B cell (primary cell): ENCODE results near the gene NOL4L. TPM values are rescaled to one million over a fixed set of nuclear protein-coding genes. Genes with fewer than 3 reads are reported as not detected.

Source experiments
- ATAC-seq: fragments of 200-7000 bp; cut with Tn5 transposase; one replicate; pipeline ENCODE4 v1.10.0; 2021; ENCODE audit warnings: low read depth, mild to moderate bottlenecking, moderate number of reproducible peaks, moderate library complexity
- CTCF ChIA-PET: fragments of 350-600 bp; sonication (Branson Sonifier 250); formaldehyde crosslinking; loops from one replicate; lab custom pipeline; 2021; ENCODE audit warnings: antibody characterized with exemption, inconsistent platforms; lab: Charles Lee
- POLR2A ChIA-PET: fragments of 350-600 bp; sonication (Branson Sonifier 250); formaldehyde crosslinking; loops from one replicate; lab custom pipeline; 2021; ENCODE audit warnings: antibody characterized with exemption; lab: Charles Lee
- DNase-seq: peaks from one replicate; pipeline ENCODE4 v3.0.0; 2013
- H2AFZ ChIP-seq: 2 replicates; pipeline ENCODE4 v1.6.1; 2012; ENCODE audit warnings: mild to moderate bottlenecking, low read depth, low read length; ENCODE audit not compliant: insufficient read depth, poor library complexity, severe bottlenecking
- H3K27ac ChIP-seq, 2 donors: 1 replicate in 1 of 2; 2 replicates in 1 of 2; pipeline ENCODE4 v1.5.1; 2012 to 2013; ENCODE audit warnings: low read length in 2 of 2, mild to moderate bottlenecking in 2 of 2, moderate library complexity in 1 of 2
- H3K27me3 ChIP-seq, 4 experiments: fragments of 200-600 bp in 1 of 4; sonication (generic) in 1 of 4; replicated peaks in 1 of 4; 1 replicate in 2 of 4; 2 replicates in 2 of 4; pipeline versions ENCODE4 v1.6.1 to v1.7.0; 2013 to 2016; ENCODE audit warnings: low read length in 3 of 4, mild to moderate bottlenecking in 2 of 4, mixed read lengths in 1 of 4, moderate library complexity in 1 of 4; ENCODE audit not compliant: insufficient read depth in 4 of 4, control insufficient read depth in 3 of 4; ENCODE audit errors: control extremely low read depth in 1 of 4
- H3K36me3 ChIP-seq, 2 experiments: replicated peaks in 1 of 2; 1 replicate in 1 of 2; 2 replicates in 1 of 2; pipeline versions ENCODE4 v1.6.1 to v1.7.1; 2013; ENCODE audit warnings: low read length in 1 of 2; ENCODE audit not compliant: insufficient read depth in 2 of 2, control insufficient read depth in 1 of 2; ENCODE audit errors: control extremely low read depth in 1 of 2, extremely low read depth in 1 of 2
- H3K4me1 ChIP-seq, 2 donors: fragments of 200-600 bp in 1 of 2; sonication (generic) in 1 of 2; 1 replicate in 1 of 2; 2 replicates in 1 of 2; pipeline versions ENCODE4 v1.5.1 to v1.6.1; 2013 to 2017; ENCODE audit warnings: low read length in 2 of 2; ENCODE audit not compliant: control insufficient read depth in 2 of 2, insufficient read depth in 2 of 2
- H3K4me2 ChIP-seq: replicated peaks from 2 replicates; pipeline ENCODE3; 2012; ENCODE audit warnings: mild to moderate bottlenecking, low read depth, low read length; ENCODE audit not compliant: poor library complexity, severe bottlenecking
- H3K4me3 ChIP-seq, 5 experiments: fragments of 200-600 bp in 1 of 5; sonication (generic) in 1 of 5; 1 replicate in 3 of 5; 2 replicates in 2 of 5; pipeline versions ENCODE4 v1.5.1 to v1.7.0; 2011 to 2016; ENCODE audit warnings: low read length in 4 of 5, mild to moderate bottlenecking in 4 of 5, low read depth in 2 of 5, control low read depth in 1 of 5, moderate library complexity in 1 of 5; ENCODE audit not compliant: insufficient read depth in 1 of 5; ENCODE audit errors: control extremely low read depth in 1 of 5, extremely low read depth in 1 of 5
- H3K79me2 ChIP-seq: fragments of 200-600 bp; sonication (generic); one replicate; pipeline ENCODE4 v1.6.0; 2016; ENCODE audit warnings: low read length; ENCODE audit not compliant: control insufficient read depth, insufficient read depth
- H3K9ac ChIP-seq: fragments of 200-600 bp; sonication (generic); 2 replicates; pipeline ENCODE4 v1.6.1; 2017; ENCODE audit warnings: mild to moderate bottlenecking, low read length, moderate library complexity
- H3K9me3 ChIP-seq, 3 donors: one replicate each; pipeline versions ENCODE4 v1.6.1 to v1.7.1; 2013; ENCODE audit warnings: low read length in 2 of 3; ENCODE audit not compliant: control insufficient read depth in 2 of 3, insufficient read depth in 1 of 3; ENCODE audit errors: control extremely low read depth in 1 of 3
- H4K20me1 ChIP-seq: 2 replicates; pipeline ENCODE4 v1.6.0; 2012; ENCODE audit warnings: mild to moderate bottlenecking, low read length; ENCODE audit not compliant: insufficient read depth, control insufficient read depth, poor library complexity, severe bottlenecking
- H3K27ac Mint-ChIP-seq: one replicate; pipeline ENCODE4 v1.8.0; 2021; ENCODE audit warnings: mixed read lengths
- H3K27me3 Mint-ChIP-seq: one replicate; pipeline ENCODE4 v1.8.0; 2021; ENCODE audit warnings: mixed read lengths
- H3K4me1 Mint-ChIP-seq: one replicate; pipeline ENCODE4 v1.8.0; 2021; ENCODE audit warnings: mixed read lengths
- H3K4me3 Mint-ChIP-seq: one replicate; pipeline ENCODE4 v1.8.0; 2021; ENCODE audit warnings: mixed read lengths
- H3K9me3 Mint-ChIP-seq: one replicate; pipeline ENCODE4 v1.8.0; 2022; ENCODE audit warnings: mixed read lengths; ENCODE audit not compliant: insufficient read depth
- EZH2 ChIP-seq: IDR thresholded peaks from 2 replicates; pipeline ENCODE4 v1.6.1; 2012; ENCODE audit warnings: borderline replicate concordance, low read depth, mild to moderate bottlenecking, moderate library complexity, low read length; ENCODE audit not compliant: insufficient read depth, poor library complexity, severe bottlenecking
- WGBS: methylation state at CpG from one replicate; pipeline ENCODE4 v1.1.5; 2013; ENCODE audit warnings: missing lambda C conversion rate; ENCODE audit not compliant: insufficient coverage; 5-methylcytosine and 5-hydroxymethylcytosine counted together
- intact Hi-C: fragments of 100-400 bp; cut with micrococcal nuclease; formaldehyde crosslinking; loops from one replicate; pipeline ENCODE4 v1.10.0; 2022
- polyA plus RNA-seq: library from polyadenylated mRNA; depleted of rRNA; stranded (reverse); fragments of >200 nt; gene quantifications from 2 replicates; pipeline ENCODE4 v1.2.3, GENCODE V29; 2012
- total RNA-seq, 2 donors: library from RNA; stranded (reverse); fragments of 120-200 nt in 1 of 2; gene quantifications; 1 replicate in 1 of 2; 2 replicates in 1 of 2; pipeline versions ENCODE4 v1.2.3 to v1.2.4, GENCODE V29; 2013 to 2022
- TF ChIP-seq, protein P1 (sequence below): fragments of 200-600 bp; IDR thresholded peaks from one replicate; pipeline ENCODE4 v1.8.0; 2022; ENCODE audit warnings: antibody characterized with exemption, mild to moderate bottlenecking

The NOL4L gene
- total and polyA plus RNA-seq, 2 donors (not counting 1 experiment from before 2014, with no cell fraction given): 6.5 to 7.9 TPM

DNA sequence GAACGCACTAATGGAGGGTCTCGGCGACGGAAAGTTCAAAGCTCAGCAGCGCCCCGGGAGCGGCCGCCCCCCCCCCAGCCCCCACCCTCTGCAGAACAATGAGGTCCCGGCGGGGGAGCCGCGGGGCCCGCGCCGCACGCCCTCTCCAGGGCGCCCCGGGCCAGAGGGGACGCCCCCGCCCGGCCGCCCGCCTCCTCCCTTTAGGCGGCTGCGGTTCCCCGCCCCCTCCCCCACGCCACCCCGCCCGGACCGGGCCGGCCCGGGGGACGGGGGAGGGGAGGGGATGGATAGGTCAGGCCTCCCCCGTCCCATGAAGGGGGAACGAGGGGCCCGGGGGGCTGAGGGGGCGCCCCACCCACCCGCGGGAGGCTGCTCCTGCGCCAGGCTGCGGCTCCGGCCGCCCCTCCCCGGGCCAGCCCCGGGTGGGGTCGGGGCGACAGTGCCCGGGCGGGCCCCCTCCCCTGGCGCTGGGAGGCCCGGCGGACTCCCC, 1.5 kb downstream of the NOL4L start:
- intact Hi-C loops: loop anchor here (2.0 to 5.0 kb wide), 2 partner anchors 46 to 61 kb away; no protein-coding TSS in a partner anchor

More for the DNA sequence above, 1.5 kb downstream of the NOL4L start:
- Histone ChIP-seq H3K36me3 (no peaks in the 10 kb centered on the region), H3K27me3 (peaks cover 0 to 10% (median 5%) of the 10 kb centered on the region in 4 experiments), H3K4me3 (peak overlapping the region in 3 of 5 experiments; percentile 32 to 70 (median 69)), H3K9ac (no peak overlapping the region), H2AFZ (no peak overlapping the region), H3K27ac (no peak overlapping the region), H4K20me1 (no peaks in the 10 kb centered on the region), H3K4me1 (peaks cover 29 to 40% of the 10 kb centered on the region in 2 donors), H3K79me2 (no peaks in the 10 kb centered on the region), H3K4me2 (peak overlapping the region; percentile 98), H3K9me3 (no peaks in the 10 kb centered on the region)
- ChIA-PET CTCF (no interaction called here), POLR2A (no interaction called here)
- peak; percentile 28 for ATAC-seq
- TF ChIP-seq, protein P1, sequence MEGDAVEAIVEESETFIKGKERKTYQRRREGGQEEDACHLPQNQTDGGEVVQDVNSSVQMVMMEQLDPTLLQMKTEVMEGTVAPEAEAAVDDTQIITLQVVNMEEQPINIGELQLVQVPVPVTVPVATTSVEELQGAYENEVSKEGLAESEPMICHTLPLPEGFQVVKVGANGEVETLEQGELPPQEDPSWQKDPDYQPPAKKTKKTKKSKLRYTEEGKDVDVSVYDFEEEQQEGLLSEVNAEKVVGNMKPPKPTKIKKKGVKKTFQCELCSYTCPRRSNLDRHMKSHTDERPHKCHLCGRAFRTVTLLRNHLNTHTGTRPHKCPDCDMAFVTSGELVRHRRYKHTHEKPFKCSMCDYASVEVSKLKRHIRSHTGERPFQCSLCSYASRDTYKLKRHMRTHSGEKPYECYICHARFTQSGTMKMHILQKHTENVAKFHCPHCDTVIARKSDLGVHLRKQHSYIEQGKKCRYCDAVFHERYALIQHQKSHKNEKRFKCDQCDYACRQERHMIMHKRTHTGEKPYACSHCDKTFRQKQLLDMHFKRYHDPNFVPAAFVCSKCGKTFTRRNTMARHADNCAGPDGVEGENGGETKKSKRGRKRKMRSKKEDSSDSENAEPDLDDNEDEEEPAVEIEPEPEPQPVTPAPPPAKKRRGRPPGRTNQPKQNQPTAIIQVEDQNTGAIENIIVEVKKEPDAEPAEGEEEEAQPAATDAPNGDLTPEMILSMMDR: no peak
- TF ChIP-seq EZH2: no peak
- 0% methylated on average over 18 of the region's 52 CpGs for WGBS
- H3K27me3 Mint-ChIP-seq: peaks cover 4% of the 10 kb centered on the region
- DNase-seq: peak; percentile 22
- no peak overlapping the region for H3K4me3 Mint-ChIP-seq
- H3K9me3 Mint-ChIP-seq: no peaks in the 10 kb centered on the region
- no peak overlapping the region for H3K27ac Mint-ChIP-seq
- peaks cover 33% of the 10 kb centered on the region for H3K4me1 Mint-ChIP-seq
